ENCODE results near the gene LUZP2. TPM values are rescaled to one million over a fixed set of nuclear protein-coding genes. Genes with fewer than 3 reads are reported as not detected.

The LUZP2 gene
- total and polyA plus RNA-seq, 2 of the 8 experiments (the other 6 are each of a cell fraction or from before 2014, with no cell fraction given), result 0.79 to 1.5 TPM

DNA sequence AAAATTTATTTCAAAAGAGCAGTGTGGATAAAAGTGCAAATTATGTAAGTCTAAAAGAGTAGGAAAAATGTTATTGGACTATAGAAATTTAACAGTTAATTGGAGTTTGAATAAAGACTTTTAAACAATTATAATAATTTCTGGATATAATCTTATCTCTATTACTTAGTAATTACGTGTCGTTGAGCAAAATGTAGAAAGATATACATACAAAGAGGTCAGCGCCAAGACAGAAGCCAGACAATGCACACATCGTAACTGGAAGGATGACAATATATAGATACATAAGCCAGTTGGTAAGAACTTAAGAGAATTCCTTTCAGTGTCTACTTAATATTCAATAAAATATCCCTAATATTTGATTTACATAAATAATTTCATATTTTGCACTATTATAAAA is 157.0 kb downstream of the LUZP2 start (continued):
- no peak for TF ChIP-seq RAD21 (IDR thresholded peaks at IDR 0.05 in 1 of 2, conservative IDR thresholded peaks at IDR 0.05 in 1 of 2; ENCODE audit: low read depth in 2 of 2, low read length in 2 of 2)
- no peak for TF ChIP-seq RBBP5 (IDR thresholded peaks at IDR 0.05; ENCODE audit: borderline replicate concordance, low read depth, low read length)

Data from H1 (cell line).